PC-3 (cell line): ENCODE measurements around the gene PAX2. TPM values are rescaled to one million over a fixed set of nuclear protein-coding genes. Genes with fewer than 3 reads are reported as not detected.

Experiments
- ATAC-seq: fragments of 200-7000 bp; cut with Tn5 transposase; 2 replicates; pipeline ENCODE4 v1.9.1; 2020; ENCODE audit warnings: mild to moderate bottlenecking, moderate library complexity
- BruUV-seq: library from RNA; stranded (reverse); fragments of 400-500 nt; replicated peaks from 2 replicates; lab custom pipeline; 2021; lab: Mats Ljungman, UMichigan
- CTCF ChIA-PET: fragments of 300-600 bp; sonication (Branson Sonifier 250); formaldehyde crosslinking; loops from one replicate; lab custom pipeline; 2022; ENCODE audit warnings: antibody characterized with exemption; lab: Charles Lee
- POLR2A ChIA-PET: fragments of 300-600 bp; sonication (Branson Sonifier 250); formaldehyde crosslinking; loops from one replicate; lab custom pipeline; 2022; ENCODE audit warnings: antibody characterized with exemption; ENCODE audit not compliant: unreplicated experiment; lab: Charles Lee
- DNase-seq: peaks from one replicate; pipeline ENCODE4 v3.0.0-alpha.2; 2015
- H2AFZ ChIP-seq: fragments of 300-600 bp; sonication (generic); 2 replicates; pipeline ENCODE4 v1.6.0; 2016; ENCODE audit warnings: antibody characterized with exemption, low read length
- H3F3A ChIP-seq: fragments of 300-600 bp; sonication (generic); one replicate; pipeline ENCODE4 v1.6.0; 2017; ENCODE audit warnings: antibody characterized with exemption, low read length, control low read depth, mild to moderate bottlenecking; ENCODE audit not compliant: unreplicated experiment
- H3K27ac ChIP-seq: fragments of 300-600 bp; sonication (generic); 2 replicates; pipeline ENCODE4 v1.5.1; 2016; ENCODE audit warnings: mild to moderate bottlenecking, low read length
- H3K27me3 ChIP-seq: fragments of 300-600 bp; sonication (generic); 2 replicates; pipeline ENCODE4 v1.6.1; 2016; ENCODE audit warnings: low read length, mixed read lengths
- H3K36me3 ChIP-seq: fragments of 300-600 bp; sonication (generic); 2 replicates; pipeline ENCODE4 v1.6.1; 2016; ENCODE audit warnings: low read depth, mixed run types, low read length, mixed read lengths
- H3K4me1 ChIP-seq: fragments of 300-600 bp; sonication (generic); 2 replicates; pipeline ENCODE4 v1.5.1; 2016; ENCODE audit warnings: low read length; ENCODE audit not compliant: insufficient read depth
- H3K4me2 ChIP-seq: fragments of 300-600 bp; sonication (generic); 2 replicates; pipeline ENCODE4 v1.6.0; 2016; ENCODE audit warnings: low read length
- H3K4me3 ChIP-seq: fragments of 300-600 bp; sonication (generic); 2 replicates; pipeline ENCODE4 v1.5.1; 2016; ENCODE audit warnings: mild to moderate bottlenecking, low read length, mixed read lengths
- H3K79me2 ChIP-seq: fragments of 300-600 bp; sonication (generic); 2 replicates; pipeline ENCODE4 v1.6.1; 2017; ENCODE audit warnings: low read length, mixed read lengths
- H3K9ac ChIP-seq: fragments of 300-600 bp; sonication (generic); 2 replicates; pipeline ENCODE4 v1.6.0; 2016; ENCODE audit warnings: mild to moderate bottlenecking, low read length
- H3K9me2 ChIP-seq: fragments of 300-600 bp; sonication (generic); replicated peaks from 2 replicates; pipeline ENCODE4 v1.6.1; 2016; ENCODE audit warnings: mixed run types, low read length, mixed read lengths
- H3K9me3 ChIP-seq: fragments of 300-600 bp; sonication (generic); 2 replicates; pipeline ENCODE4 v1.6.1; 2016; ENCODE audit warnings: low read length, mixed read lengths
- H4K20me1 ChIP-seq: fragments of 300-600 bp; sonication (generic); 2 replicates; pipeline ENCODE4 v1.6.1; 2016; ENCODE audit warnings: low read length, mixed read lengths
- CTCF ChIP-seq: fragments of 300-600 bp; sonication (generic); conservative IDR thresholded peaks from 2 replicates; pipeline ENCODE4 v1.5.1; 2017; ENCODE audit warnings: antibody characterized with exemption, low read depth, mild to moderate bottlenecking, low read length
- EZH2 ChIP-seq: fragments of 300-600 bp; sonication (generic); IDR thresholded peaks from one replicate; pipeline ENCODE4 v1.6.1; 2017; ENCODE audit warnings: antibody characterized with exemption, mild to moderate bottlenecking, low read length; ENCODE audit not compliant: unreplicated experiment
- EZH2phosphoT487 ChIP-seq: fragments of 300-600 bp; sonication (generic); IDR thresholded peaks from 2 replicates; pipeline ENCODE4 v1.6.1; 2018; ENCODE audit warnings: mild to moderate bottlenecking, antibody characterized with exemption, low read length, borderline replicate concordance
- intact Hi-C: fragments of 100-400 bp; cut with micrococcal nuclease; formaldehyde crosslinking; loops from 2 replicates; pipeline ENCODE4 v1.9.0; 2023
- total RNA-seq: library from RNA; depleted of rRNA; stranded (reverse); fragments of >200 nt; gene quantifications from 2 replicates; pipeline ENCODE4 v1.2.3, GENCODE V29; 2014

Gene PAX2
- total RNA-seq, 1 experiment from 2014 or later: not detected

DNA sequence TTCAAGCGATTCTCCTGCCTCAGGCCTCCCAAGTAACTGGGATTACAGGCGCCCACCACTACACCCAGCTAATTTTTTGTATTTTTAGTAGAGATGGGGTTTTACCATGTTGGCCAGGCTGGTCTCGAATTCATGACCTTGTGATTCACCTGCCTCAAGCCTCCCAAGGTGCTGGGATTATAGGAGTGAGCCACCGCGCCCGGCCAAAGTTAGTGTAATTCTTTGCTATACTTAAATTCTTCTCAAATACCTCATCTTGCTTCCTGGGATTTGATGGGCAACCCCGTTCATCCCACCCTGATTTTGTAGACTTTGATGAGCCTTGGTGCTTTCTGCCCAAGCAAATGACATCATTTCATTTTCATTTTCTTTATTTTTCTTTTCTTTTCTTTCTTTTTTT, 54.5 kb downstream of the PAX2 start:
- POLR2A ChIA-PET: no interaction called here
- no peak overlapping the region for H3K4me3 ChIP-seq
- no peak overlapping the region for H3K9ac ChIP-seq
- H2AFZ ChIP-seq: no peak overlapping the region
- no peaks in the 10 kb centered on the region for H3K9me3 ChIP-seq
- no peak for TF ChIP-seq EZH2
- no peak for TF ChIP-seq EZH2phosphoT487
- no peak for TF ChIP-seq CTCF
- H3K36me3 ChIP-seq: no peaks in the 10 kb centered on the region
- intact Hi-C loops: no loop called here
- H3K27me3 ChIP-seq: peaks cover 68% of the 10 kb centered on the region
- CTCF ChIA-PET: no interaction called here
- ATAC-seq (no peak), DNase-seq (no peak)
- H3K4me2 ChIP-seq: no peak overlapping the region
- no peaks in the 10 kb centered on the region for H3K9me2 ChIP-seq
- H3K27ac ChIP-seq: no peak overlapping the region
- no peaks in the 10 kb centered on the region for H3F3A ChIP-seq
- no peaks in the 10 kb centered on the region for H3K79me2 ChIP-seq
- no TSS peak for BruUV-seq
- no peaks in the 10 kb centered on the region for H3K4me1 ChIP-seq
- H4K20me1 ChIP-seq: no peaks in the 10 kb centered on the region

DNA sequence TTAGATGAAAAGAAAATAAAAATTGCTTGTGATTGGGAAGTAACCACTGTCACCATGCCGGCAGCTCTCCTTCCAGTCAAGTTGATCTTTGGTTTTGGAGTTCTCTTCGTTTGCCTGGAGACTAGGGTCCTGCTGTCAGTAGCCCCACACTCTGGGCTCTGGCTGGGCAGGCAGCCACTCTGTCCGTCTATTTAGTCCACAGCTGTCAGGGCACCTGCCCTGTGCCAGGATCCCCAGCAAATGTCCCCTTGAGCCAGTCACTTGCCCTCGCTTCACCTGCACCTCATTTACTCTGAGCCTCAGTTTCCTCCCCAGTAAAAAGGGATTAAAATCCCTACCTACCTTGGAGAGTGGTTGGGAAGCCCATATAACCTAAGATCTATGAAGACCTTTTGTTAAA, 55.5 kb downstream of the PAX2 start:
- ATAC-seq: no peak
- POLR2A ChIA-PET: no interaction called here

GRCh38 chr10:100802196-100802595, 56.8 kb downstream of the PAX2 start:
- H3K4me3 ChIP-seq: no peak overlapping the region
- H3K27me3 ChIP-seq: peaks cover 72% of the 10 kb centered on the region
- TF ChIP-seq EZH2phosphoT487: no peak
- TF ChIP-seq CTCF: no peak
- no peak for TF ChIP-seq EZH2
- DNase-seq (no peak), ATAC-seq (no peak)
- H3F3A ChIP-seq: no peaks in the 10 kb centered on the region
- no peak overlapping the region for H2AFZ ChIP-seq
- no peaks in the 10 kb centered on the region for H3K9me2 ChIP-seq
- intact Hi-C loops: no loop called here
- POLR2A ChIA-PET: no interaction called here
- no peaks in the 10 kb centered on the region for H3K36me3 ChIP-seq
- H3K27ac ChIP-seq: no peak overlapping the region
- H3K79me2 ChIP-seq: no peaks in the 10 kb centered on the region
- no peaks in the 10 kb centered on the region for H3K4me1 ChIP-seq
- no TSS peak for BruUV-seq
- CTCF ChIA-PET: no interaction called here
- no peaks in the 10 kb centered on the region for H3K9me3 ChIP-seq
- H4K20me1 ChIP-seq: no peaks in the 10 kb centered on the region
- H3K9ac ChIP-seq: no peak overlapping the region
- H3K4me2 ChIP-seq: no peak overlapping the region

More for the DNA sequence above, 55.5 kb downstream of the PAX2 start:
- no peak overlapping the region for H3K4me2 ChIP-seq
- CTCF ChIA-PET: no interaction called here
- no peak overlapping the region for H3K27ac ChIP-seq
- no peaks in the 10 kb centered on the region for H3K9me2 ChIP-seq
- H3F3A ChIP-seq: no peaks in the 10 kb centered on the region
- no peaks in the 10 kb centered on the region for H3K9me3 ChIP-seq
- intact Hi-C loops: no loop called here
- H3K4me1 ChIP-seq: no peaks in the 10 kb centered on the region
- H3K79me2 ChIP-seq: no peaks in the 10 kb centered on the region
- no peak for TF ChIP-seq EZH2phosphoT487
- no peak for TF ChIP-seq CTCF
- TF ChIP-seq EZH2: no peak
- H2AFZ ChIP-seq: no peak overlapping the region
- no TSS peak for BruUV-seq
- no peak overlapping the region for H3K4me3 ChIP-seq
- H3K36me3 ChIP-seq: no peaks in the 10 kb centered on the region
- no peak for DNase-seq
- H3K27me3 ChIP-seq: peaks cover 71% of the 10 kb centered on the region
- no peak overlapping the region for H3K9ac ChIP-seq
- H4K20me1 ChIP-seq: no peaks in the 10 kb centered on the region
